Activated naive CD4-positive, alpha-beta T cell treated with anti-CD3 and anti-CD28 coated beads for 36 hours (primary cell): ENCODE measurements around the gene CAPSL. TPM values are rescaled to one million over a fixed set of nuclear protein-coding genes. Genes with fewer than 3 reads are reported as not detected.
"Not testable (repeated sequence)": the region's sequence is repeated elsewhere in the genome, so short reads cannot be mapped to it uniquely, and the experiment has no call there.

Experiments
- CTCF ChIA-PET: fragments of 350-600 bp; sonication (Branson Sonifier 250); formaldehyde crosslinking; loops from one replicate; lab custom pipeline; 2021; ENCODE audit warnings: antibody characterized with exemption; lab: Charles Lee
- DNase-seq: peaks from one replicate; pipeline ENCODE4 v3.0.0-alpha.2; 2020
- H3K27ac Mint-ChIP-seq: one replicate; pipeline ENCODE4 v1.8.0; 2021; ENCODE audit warnings: mild to moderate bottlenecking, mixed read lengths
- H3K27me3 Mint-ChIP-seq: one replicate; pipeline ENCODE4 v1.8.0; 2021; ENCODE audit warnings: low read depth, mixed read lengths
- H3K36me3 Mint-ChIP-seq: one replicate; pipeline ENCODE4 v1.8.0; 2021; ENCODE audit warnings: low read depth, mixed read lengths
- H3K4me1 Mint-ChIP-seq: one replicate; pipeline ENCODE4 v1.8.0; 2021; ENCODE audit warnings: low read depth, mixed read lengths
- H3K4me3 Mint-ChIP-seq: one replicate; pipeline ENCODE4 v1.8.0; 2021; ENCODE audit warnings: mild to moderate bottlenecking, moderate library complexity, mixed read lengths
- H3K9me3 Mint-ChIP-seq: one replicate; pipeline ENCODE4 v1.8.0; 2021; ENCODE audit warnings: mixed read lengths
- intact Hi-C: fragments of 100-400 bp; cut with micrococcal nuclease; formaldehyde crosslinking; loops from one replicate; pipeline ENCODE4 v1.15.1; 2023
- total RNA-seq, 2 experiments: library from RNA; stranded (reverse); gene quantifications; one replicate each; pipeline ENCODE4 v1.2.3, GENCODE V29; 2021

CAPSL gene
- total RNA-seq, 2 experiments from 2014 or later: 1.8 TPM

- peak; percentile 77 for DNase-seq
These were observed 33.8 kb downstream of the CAPSL start for GRCh38 chr5:35904443-35905132.

GRCh38 chr5:35903631-35904203 lies 34.7 kb downstream of the CAPSL start:
- Mint-ChIP-seq H3K27me3 (no peaks in the 10 kb centered on the region), H3K4me1 (peaks cover 84% of the 10 kb centered on the region)
- CTCF ChIA-PET: interaction anchor here (0.6 to 2.1 kb wide), 8 partner anchors 19 to 286 kb away, joined by 3 to 13 read pairs (median 5); partner anchors contain the start of gene SPEF2

More at GRCh38 chr5:35904443-35905132, 33.8 kb downstream of the CAPSL start:
- H3K4me3 Mint-ChIP-seq: peak overlapping the region; percentile 2
- no peaks in the 10 kb centered on the region for H3K27me3 Mint-ChIP-seq
- H3K9me3 Mint-ChIP-seq: no peaks in the 10 kb centered on the region
- peaks cover 80% of the 10 kb centered on the region for H3K4me1 Mint-ChIP-seq
- CTCF ChIA-PET: interaction anchor here (1.0 to 1.9 kb wide), 6 partner anchors 16 to 287 kb away, joined by 3 to 7 read pairs (median 4); partner anchors contain the start of gene SPEF2
- H3K36me3 Mint-ChIP-seq: no peaks in the 10 kb centered on the region
- intact Hi-C loops: loop anchor here (1.0 to 10.0 kb wide), 15 partner anchors 15 to 970 kb away; partner anchors contain the start of genes IL7R, LMBRD2, NADK2 and NIPBL
- H3K27ac Mint-ChIP-seq: peak overlapping the region; percentile 87

GRCh38 chr5:35902046-35902672 lies 36.3 kb downstream of the CAPSL start:
- H3K27me3 Mint-ChIP-seq: no peaks in the 10 kb centered on the region
- intact Hi-C loops: loop anchor here (5.0 to 10.0 kb wide), 3 partner anchors 250 to 973 kb away; partner anchors contain the start of genes LMBRD2, NADK2, NIPBL and SKP2
- peak overlapping the region; percentile 34 for H3K27ac Mint-ChIP-seq
- H3K4me1 Mint-ChIP-seq: peaks cover 85% of the 10 kb centered on the region
- no peaks in the 10 kb centered on the region for H3K36me3 Mint-ChIP-seq
- no peak overlapping the region for H3K4me3 Mint-ChIP-seq
- CTCF ChIA-PET: interaction anchor here (1.5 to 4.2 kb wide), 5 partner anchors 22 to 233 kb away, joined by 3 to 22 read pairs (median 7); no protein-coding TSS in a partner anchor
- no peaks in the 10 kb centered on the region for H3K9me3 Mint-ChIP-seq
- DNase-seq: peak; percentile 58

More at GRCh38 chr5:35903631-35904203, 34.7 kb downstream of the CAPSL start:
- no peaks in the 10 kb centered on the region for H3K9me3 Mint-ChIP-seq
- H3K27ac Mint-ChIP-seq: peak overlapping the region; percentile 87
- intact Hi-C loops: loop anchor here (1.0 to 10.0 kb wide), 15 partner anchors 16 to 971 kb away; partner anchors contain the start of genes IL7R, LMBRD2, NADK2 and NIPBL
- no peak overlapping the region for H3K4me3 Mint-ChIP-seq
- DNase-seq: peak; percentile 41
- H3K36me3 Mint-ChIP-seq: no peaks in the 10 kb centered on the region

- no peaks in the 10 kb centered on the region for H3K9me3 Mint-ChIP-seq
- CTCF ChIA-PET: interaction anchor here (0.9 to 4.2 kb wide), 5 partner anchors 21 to 232 kb away, joined by 3 to 22 read pairs (median 4); no protein-coding TSS in a partner anchor
- no peak overlapping the region for H3K4me3 Mint-ChIP-seq
- no peaks in the 10 kb centered on the region for H3K27me3 Mint-ChIP-seq
- intact Hi-C loops: loop anchor here (5.0 to 10.0 kb wide), 3 partner anchors 251 to 974 kb away; partner anchors contain the start of genes LMBRD2, NADK2, NIPBL and SKP2
- H3K4me1 Mint-ChIP-seq: peaks cover 84% of the 10 kb centered on the region
- peak overlapping the region; percentile 34 for H3K27ac Mint-ChIP-seq
- H3K36me3 Mint-ChIP-seq: no peaks in the 10 kb centered on the region
- DNase-seq: no peak
These were observed 37.3 kb downstream of the CAPSL start for GRCh38 chr5:35900972-35901695.

- Mint-ChIP-seq H3K36me3 (no peaks in the 10 kb centered on the region), H3K4me3 (no peak overlapping the region), H3K27ac (peak overlapping the region; percentile 67), H3K9me3 (no peaks in the 10 kb centered on the region), H3K4me1 (peaks cover 71% of the 10 kb centered on the region), H3K27me3 (no peaks in the 10 kb centered on the region)
- peak; percentile 54 for DNase-seq
- CTCF ChIA-PET: interaction anchor here (1.2 to 4.2 kb wide), 4 partner anchors 26 to 248 kb away, joined by 4 to 22 read pairs (median 8); no protein-coding TSS in a partner anchor
- intact Hi-C loops: loop anchor here (5.0 to 10.0 kb wide), 3 partner anchors 253 to 975 kb away; partner anchors contain the start of genes LMBRD2, NADK2, NIPBL and SKP2
These were observed 38.6 kb downstream of the CAPSL start for GRCh38 chr5:35899800-35900199.

- Mint-ChIP-seq H3K27ac (peak overlapping the region; percentile 67), H3K9me3 (no peaks in the 10 kb centered on the region), H3K27me3 (no peaks in the 10 kb centered on the region), H3K4me3 (no peak overlapping the region), H3K36me3 (no peaks in the 10 kb centered on the region), H3K4me1 (peaks cover 64% of the 10 kb centered on the region)
- DNase-seq: no peak
- CTCF ChIA-PET: interaction anchor here (0.8 to 4.2 kb wide), 6 partner anchors 17 to 248 kb away, joined by 4 to 22 read pairs (median 6); no protein-coding TSS in a partner anchor
- intact Hi-C loops: no loop called here
These were observed 39.3 kb downstream of the CAPSL start for GRCh38 chr5:35898952-35899660.

GRCh38 chr5:35894131-35894530 lies 44.3 kb downstream of the CAPSL start:
- Mint-ChIP-seq H3K27me3 (no peaks in the 10 kb centered on the region), H3K36me3 (no peaks in the 10 kb centered on the region), H3K9me3 (no peaks in the 10 kb centered on the region), H3K4me1 (peaks cover 15% of the 10 kb centered on the region), H3K4me3 (no peak overlapping the region), H3K27ac (no peak overlapping the region)
- intact Hi-C loops: no loop called here
- CTCF ChIA-PET: interaction anchor here (2.7 kb wide), 1 partner anchor 13 kb away, joined by 15 read pairs; no protein-coding TSS in a partner anchor
- DNase-seq: no peak

- CTCF ChIA-PET: interaction anchor here (2.7 kb wide), 1 partner anchor 11 kb away, joined by 15 read pairs; no protein-coding TSS in a partner anchor
- H3K4me1 Mint-ChIP-seq, H3K27me3 Mint-ChIP-seq, intact Hi-C loops, DNase-seq, H3K36me3 Mint-ChIP-seq, H3K4me3 Mint-ChIP-seq, H3K9me3 Mint-ChIP-seq, H3K27ac Mint-ChIP-seq: not testable (repeated sequence)
These were observed 45.6 kb downstream of the CAPSL start for GRCh38 chr5:35892799-35893198.

GRCh38 chr5:35890021-35891020 lies 48.1 kb downstream of the CAPSL start:
- no peak for DNase-seq
- Mint-ChIP-seq H3K4me3 (no peak overlapping the region), H3K9me3 (no peaks in the 10 kb centered on the region), H3K27ac (no peak overlapping the region), H3K36me3 (no peaks in the 10 kb centered on the region), H3K27me3 (no peaks in the 10 kb centered on the region), H3K4me1 (peaks cover 2% of the 10 kb centered on the region)
- intact Hi-C loops: no loop called here
- CTCF ChIA-PET: interaction anchor here (0.8 to 1.0 kb wide), 2 partner anchors 110 to 114 kb away, joined by 3 read pairs; no protein-coding TSS in a partner anchor
